Measurements from ENCODE around the gene SPAG8. TPM values are rescaled to one million over a fixed set of nuclear protein-coding genes. Genes with fewer than 3 reads are reported as not detected.

Gene SPAG8
- total RNA-seq, 6 experiments from 2014 or later: 0.42 to 1.3 (median 0.80) TPM; not detected in 3

DNA sequence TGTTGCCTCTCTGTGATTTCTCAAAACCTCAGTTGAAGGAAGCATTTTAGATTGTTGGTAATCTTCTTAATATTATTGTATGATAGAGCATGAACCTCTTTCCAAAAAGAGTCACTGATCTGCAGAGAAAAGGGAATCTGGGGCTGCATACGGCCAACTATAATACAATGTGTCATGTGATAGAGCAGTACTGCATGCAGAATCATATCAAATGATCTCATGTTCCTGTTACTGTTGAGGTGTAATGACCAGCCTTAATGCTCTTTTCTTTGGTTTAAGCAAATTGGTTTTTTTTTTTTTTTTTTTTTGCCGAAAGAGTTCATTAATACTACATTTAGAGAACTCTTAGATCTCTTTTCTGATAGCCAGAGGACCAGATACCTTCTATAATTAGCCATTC is 45.1 kb downstream of the SPAG8 start:
- ATAC-seq (no peak), DNase-seq (no peak)
- no peak overlapping the region for H3K4me3 ChIP-seq
- H3K27me3 ChIP-seq: no peaks in the 10 kb centered on the region
- peaks cover 0 to 17% (median 9%) of the 10 kb centered on the region in 4 donors for H3K4me1 ChIP-seq
- WGBS (ENCODE audit: insufficient coverage, low coverage, low lambda C conversion rate, missing lambda C conversion rate): 100% methylated on average over 2 of the region's 2 CpGs
- intact Hi-C loops (cut with DNase I): no loop called here
- H3K9me3 ChIP-seq: no peaks in the 10 kb centered on the region
- H3K27ac ChIP-seq: no peak overlapping the region
- TF ChIP-seq, protein P1, sequence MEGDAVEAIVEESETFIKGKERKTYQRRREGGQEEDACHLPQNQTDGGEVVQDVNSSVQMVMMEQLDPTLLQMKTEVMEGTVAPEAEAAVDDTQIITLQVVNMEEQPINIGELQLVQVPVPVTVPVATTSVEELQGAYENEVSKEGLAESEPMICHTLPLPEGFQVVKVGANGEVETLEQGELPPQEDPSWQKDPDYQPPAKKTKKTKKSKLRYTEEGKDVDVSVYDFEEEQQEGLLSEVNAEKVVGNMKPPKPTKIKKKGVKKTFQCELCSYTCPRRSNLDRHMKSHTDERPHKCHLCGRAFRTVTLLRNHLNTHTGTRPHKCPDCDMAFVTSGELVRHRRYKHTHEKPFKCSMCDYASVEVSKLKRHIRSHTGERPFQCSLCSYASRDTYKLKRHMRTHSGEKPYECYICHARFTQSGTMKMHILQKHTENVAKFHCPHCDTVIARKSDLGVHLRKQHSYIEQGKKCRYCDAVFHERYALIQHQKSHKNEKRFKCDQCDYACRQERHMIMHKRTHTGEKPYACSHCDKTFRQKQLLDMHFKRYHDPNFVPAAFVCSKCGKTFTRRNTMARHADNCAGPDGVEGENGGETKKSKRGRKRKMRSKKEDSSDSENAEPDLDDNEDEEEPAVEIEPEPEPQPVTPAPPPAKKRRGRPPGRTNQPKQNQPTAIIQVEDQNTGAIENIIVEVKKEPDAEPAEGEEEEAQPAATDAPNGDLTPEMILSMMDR (IDR thresholded peaks at IDR 0.05): no peak
- no peak for TF ChIP-seq POLR2A (IDR thresholded peaks at IDR 0.05)
- H3K36me3 ChIP-seq: no peaks in the 10 kb centered on the region

DNA sequence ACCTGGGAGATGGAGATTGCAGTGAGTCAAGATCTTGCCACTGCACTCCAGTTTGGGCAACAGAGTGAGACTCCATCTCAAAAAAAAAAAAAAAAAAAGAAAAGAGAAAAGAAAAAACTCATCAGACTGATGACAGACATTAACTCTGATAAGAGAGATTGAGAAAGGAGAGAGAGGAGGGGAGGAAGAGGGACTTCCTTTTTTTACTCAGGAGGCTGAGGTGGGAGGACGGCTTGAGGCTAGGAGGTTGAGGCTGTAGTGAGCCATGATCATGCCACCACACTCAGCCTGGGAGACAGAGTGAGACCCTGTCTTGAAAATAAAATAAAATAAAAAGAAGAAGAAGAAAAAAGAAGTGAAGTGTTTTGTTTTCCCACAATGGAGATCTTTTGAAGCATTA is 48.3 kb downstream of the SPAG8 start:
- no peak overlapping the region for H3K27ac ChIP-seq
- no peaks in the 10 kb centered on the region for H3K27me3 ChIP-seq
- 100% methylated on average over 1 of the region's 1 CpG for WGBS (ENCODE audit: insufficient coverage, low coverage, low lambda C conversion rate, missing lambda C conversion rate)
- no peaks in the 10 kb centered on the region for H3K9me3 ChIP-seq
- ATAC-seq: no peak
- TF ChIP-seq POLR2A (IDR thresholded peaks at IDR 0.05): no peak
- TF ChIP-seq, protein P1 (IDR thresholded peaks at IDR 0.05): no peak
- no peak overlapping the region for H3K4me3 ChIP-seq
- no peak for DNase-seq
- peaks cover 0 to 4% (median 0%) of the 10 kb centered on the region in 4 donors for H3K4me1 ChIP-seq
- intact Hi-C loops (cut with DNase I): no loop called here
- H3K36me3 ChIP-seq: no peaks in the 10 kb centered on the region

DNA sequence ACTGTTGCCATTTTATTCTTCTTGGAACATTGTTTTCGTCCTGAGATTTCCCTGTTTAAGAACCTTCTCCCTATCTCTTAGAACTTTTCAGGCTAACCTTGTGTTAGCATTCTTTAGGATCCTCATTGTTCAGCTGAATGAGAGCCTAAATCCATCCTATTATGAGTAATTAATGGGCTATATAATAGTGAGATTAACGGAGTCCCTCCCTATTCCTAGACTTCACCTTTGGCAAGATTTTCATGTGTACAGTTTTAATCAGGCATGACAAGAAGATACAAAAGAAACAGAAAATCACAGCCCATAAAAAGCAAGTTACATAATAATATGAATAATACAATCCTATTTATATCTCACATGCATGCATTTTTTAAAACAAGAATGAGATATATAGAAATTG is 48.9 kb downstream of the SPAG8 start:
- Histone ChIP-seq H3K9me3 (no peaks in the 10 kb centered on the region), H3K4me3 (no peak overlapping the region), H3K4me1 (peaks cover 0 to 10% (median 3%) of the 10 kb centered on the region in 4 donors), H3K36me3 (no peaks in the 10 kb centered on the region), H3K27me3 (no peaks in the 10 kb centered on the region), H3K27ac (no peak overlapping the region)
- ATAC-seq: no peak
- intact Hi-C loops (cut with DNase I): no loop called here
- DNase-seq: no peak
- 97% methylated on average over 2 of the region's 2 CpGs for WGBS (ENCODE audit: insufficient coverage, low coverage, low lambda C conversion rate, missing lambda C conversion rate)
- no peak for TF ChIP-seq POLR2A (IDR thresholded peaks at IDR 0.05)
- TF ChIP-seq, protein P1 (IDR thresholded peaks at IDR 0.05): no peak

DNA sequence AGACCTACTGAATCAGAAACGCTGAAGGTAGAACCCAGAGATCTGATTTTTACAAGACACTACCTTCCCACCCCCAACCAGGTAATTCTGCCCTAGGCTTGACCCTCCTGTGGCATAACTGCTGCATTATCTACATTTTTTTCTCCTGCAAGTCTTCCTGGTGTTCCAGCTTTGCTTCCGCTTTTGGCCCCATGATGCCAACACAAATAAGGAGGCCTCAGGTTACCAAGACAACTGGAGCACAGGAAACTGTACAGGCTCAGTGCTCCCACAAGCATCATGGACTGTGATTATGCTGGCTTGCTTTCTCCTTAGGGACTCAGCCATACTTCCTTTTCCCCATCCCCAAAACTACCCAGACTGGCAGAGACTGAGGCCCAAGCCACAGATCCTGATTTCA is 51.4 kb downstream of the SPAG8 start:
- Histone ChIP-seq H3K27me3 (no peaks in the 10 kb centered on the region), H3K36me3 (no peaks in the 10 kb centered on the region), H3K9me3 (no peaks in the 10 kb centered on the region), H3K4me1 (peaks cover 0 to 18% (median 6%) of the 10 kb centered on the region in 4 donors), H3K27ac (no peak overlapping the region), H3K4me3 (no peak overlapping the region)
- 55% methylated on average over 1 of the region's 2 CpGs for WGBS (ENCODE audit: insufficient coverage, low coverage, low lambda C conversion rate, missing lambda C conversion rate)
- intact Hi-C loops (cut with DNase I): no loop called here
- DNase-seq (no peak), ATAC-seq (no peak)
- no peak for TF ChIP-seq POLR2A (IDR thresholded peaks at IDR 0.05)
- TF ChIP-seq, protein P1 (IDR thresholded peaks at IDR 0.05): no peak

DNA sequence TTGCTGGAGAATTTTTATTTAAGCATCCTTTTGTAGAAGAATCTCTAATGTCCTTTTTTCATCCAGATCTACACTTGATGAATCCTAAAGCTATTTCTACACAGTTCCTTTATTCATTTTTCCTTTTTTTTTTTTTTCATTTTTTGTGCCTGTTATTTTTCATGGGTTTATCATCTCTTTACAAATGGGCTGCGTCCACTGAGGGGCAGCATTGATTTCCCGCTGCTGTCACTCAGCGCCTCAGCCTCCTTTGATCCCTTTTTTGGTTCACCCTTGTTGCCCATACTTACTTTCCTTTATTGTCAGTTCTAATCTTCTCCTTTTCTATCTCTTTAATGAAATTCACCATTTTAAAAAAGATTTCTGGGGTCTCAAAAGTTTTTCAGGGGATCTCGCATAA is 52.3 kb downstream of the SPAG8 start:
- 98% methylated on average over 4 of the region's 4 CpGs for WGBS (ENCODE audit: insufficient coverage, low coverage, low lambda C conversion rate, missing lambda C conversion rate)

More for the DNA sequence above, 52.3 kb downstream of the SPAG8 start:
- no peak for ATAC-seq
- Histone ChIP-seq H3K9me3 (no peaks in the 10 kb centered on the region), H3K27ac (no peak overlapping the region), H3K4me3 (no peak overlapping the region), H3K4me1 (peaks cover 0 to 18% (median 6%) of the 10 kb centered on the region in 4 donors), H3K27me3 (no peaks in the 10 kb centered on the region), H3K36me3 (no peaks in the 10 kb centered on the region)
- DNase-seq: no peak
- intact Hi-C loops (cut with DNase I): no loop called here
- TF ChIP-seq, protein P1 (IDR thresholded peaks at IDR 0.05): no peak
- TF ChIP-seq POLR2A (IDR thresholded peaks at IDR 0.05): no peak

Measured in right lobe of liver (tissue), 6 donors.